ENCODE measurements around the gene CUTA. TPM values are rescaled to one million over a fixed set of nuclear protein-coding genes. Genes with fewer than 3 reads are reported as not detected.
A peak's percentile ranks its signal among the peaks of the same experiment; 100 is the strongest.

CUTA gene
- total and polyA plus RNA-seq, 2 of the 13 experiments (the other 11 are each of a cell fraction or from before 2014, with no cell fraction given), result 170 to 180 TPM

- TF ChIP-seq SATB2 (CRISPR knock-in tag; IDR thresholded peaks at IDR 0.05) (no peak), AHDC1 (CRISPR knock-in tag; IDR thresholded peaks at IDR 0.05; ENCODE audit: borderline replicate concordance) (no peak), NCOA5 (CRISPR knock-in tag; IDR thresholded peaks at IDR 0.05) (no peak), NRL (CRISPR knock-in tag; IDR thresholded peaks at IDR 0.05; ENCODE audit: borderline replicate concordance) (peak; percentile 78; the same call in 1 of the 2 replicates), NR2F1 (CRISPR knock-in tag; IDR thresholded peaks at IDR 0.05) (0 out of 4 replicates have a peak, but pooled peaks of 1 of the 2 experiments have one; percentile 32), ELF4 (CRISPR knock-in tag; IDR thresholded peaks at IDR 0.05; ENCODE audit: borderline replicate concordance) (no peak), SPEN (CRISPR knock-in tag; IDR thresholded peaks at IDR 0.05; ENCODE audit: low read depth) (peak; percentile 60), ZNF800 (CRISPR knock-in tag; IDR thresholded peaks at IDR 0.05) (no peak), E2F2 (CRISPR knock-in tag; IDR thresholded peaks at IDR 0.05; ENCODE audit: borderline replicate concordance) (no peak), ZNF674 (CRISPR knock-in tag; IDR thresholded peaks at IDR 0.05; ENCODE audit: low read depth) (no peak), NPAS2 (CRISPR knock-in tag; IDR thresholded peaks at IDR 0.05; ENCODE audit: borderline replicate concordance) (no peak), GTF2F1 (IDR thresholded peaks at IDR 0.05; ENCODE audit: low read length) (no peak), ZHX1 (CRISPR knock-in tag; IDR thresholded peaks at IDR 0.05; ENCODE audit: low read depth) (no peak), ASH2L (IDR thresholded peaks at IDR 0.05; ENCODE audit: insufficient read length, low read depth, low read length) (peak; percentile 40), RBFOX2 (IDR thresholded peaks at IDR 0.05; ENCODE audit: low read depth, low read length) (peak; percentile 72), MAFG (CRISPR knock-in tag; IDR thresholded peaks at IDR 0.05) (no peak)
These were observed 8.0 kb upstream of the CUTA start (continued) for GRCh38 chr6:33425668-33426577.

Measured in HepG2 (cell line).